GM12874 (cell line): ENCODE data around the gene MYO3B.

ENCODE experiments used
- TF ChIP-seq, protein P1 (sequence below): IDR thresholded peaks from 2 replicates; pipeline ENCODE4 v1.5.1; 2011; ENCODE audit warnings: low read depth, mild to moderate bottlenecking, control low read depth, low read length, moderate library complexity; ENCODE audit not compliant: insufficient read depth

The MYO3B gene

DNA sequence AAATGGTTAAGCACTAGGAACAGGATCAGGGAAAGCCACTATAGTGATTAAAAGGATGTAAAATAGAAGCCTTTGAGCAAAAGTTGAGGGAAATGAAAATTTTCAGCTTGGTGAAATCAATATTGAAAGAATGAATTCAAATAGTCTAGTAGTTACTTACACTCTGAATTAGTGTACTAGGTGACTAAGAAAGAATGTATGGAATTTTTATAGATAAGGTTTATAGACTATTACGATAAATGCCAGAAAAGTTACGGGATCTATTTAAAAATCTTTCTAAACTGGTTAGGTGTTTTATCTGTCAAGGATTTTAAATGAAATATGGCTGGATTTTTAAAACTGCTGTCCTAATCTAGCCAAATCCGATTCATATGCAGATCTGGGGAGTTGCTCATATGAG lies 208.6 kb downstream of the MYO3B start:
- TF ChIP-seq, protein P1, sequence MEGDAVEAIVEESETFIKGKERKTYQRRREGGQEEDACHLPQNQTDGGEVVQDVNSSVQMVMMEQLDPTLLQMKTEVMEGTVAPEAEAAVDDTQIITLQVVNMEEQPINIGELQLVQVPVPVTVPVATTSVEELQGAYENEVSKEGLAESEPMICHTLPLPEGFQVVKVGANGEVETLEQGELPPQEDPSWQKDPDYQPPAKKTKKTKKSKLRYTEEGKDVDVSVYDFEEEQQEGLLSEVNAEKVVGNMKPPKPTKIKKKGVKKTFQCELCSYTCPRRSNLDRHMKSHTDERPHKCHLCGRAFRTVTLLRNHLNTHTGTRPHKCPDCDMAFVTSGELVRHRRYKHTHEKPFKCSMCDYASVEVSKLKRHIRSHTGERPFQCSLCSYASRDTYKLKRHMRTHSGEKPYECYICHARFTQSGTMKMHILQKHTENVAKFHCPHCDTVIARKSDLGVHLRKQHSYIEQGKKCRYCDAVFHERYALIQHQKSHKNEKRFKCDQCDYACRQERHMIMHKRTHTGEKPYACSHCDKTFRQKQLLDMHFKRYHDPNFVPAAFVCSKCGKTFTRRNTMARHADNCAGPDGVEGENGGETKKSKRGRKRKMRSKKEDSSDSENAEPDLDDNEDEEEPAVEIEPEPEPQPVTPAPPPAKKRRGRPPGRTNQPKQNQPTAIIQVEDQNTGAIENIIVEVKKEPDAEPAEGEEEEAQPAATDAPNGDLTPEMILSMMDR = no peak

DNA sequence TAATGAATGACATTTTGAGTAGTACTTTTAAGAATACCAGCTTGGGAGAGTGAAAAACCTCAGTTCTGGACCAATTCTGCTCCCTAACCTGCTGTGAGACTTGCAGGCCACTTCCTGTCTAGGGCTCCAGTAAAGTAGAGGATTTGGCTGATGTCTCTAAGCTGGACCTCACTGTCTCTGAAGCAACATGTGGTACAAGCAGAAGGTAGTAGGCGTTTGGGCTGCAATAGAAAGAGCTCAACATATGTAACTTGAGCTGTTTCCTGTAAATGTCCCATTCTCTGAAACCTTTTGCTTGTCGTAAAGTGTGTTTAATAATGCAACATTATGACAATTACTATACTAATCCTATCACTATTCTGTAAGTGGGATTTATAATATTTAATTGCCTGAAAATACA lies 213.1 kb downstream of the MYO3B start:
- TF ChIP-seq, protein P1 = no peak

- TF ChIP-seq, protein P1 = no peak
Observed at GRCh38 chr2:170391697-170392096, 213.8 kb downstream of the MYO3B start.

GRCh38 chr2:170393861-170394498 lies 216.0 kb downstream of the MYO3B start:
- TF ChIP-seq, protein P1 = no peak

DNA sequence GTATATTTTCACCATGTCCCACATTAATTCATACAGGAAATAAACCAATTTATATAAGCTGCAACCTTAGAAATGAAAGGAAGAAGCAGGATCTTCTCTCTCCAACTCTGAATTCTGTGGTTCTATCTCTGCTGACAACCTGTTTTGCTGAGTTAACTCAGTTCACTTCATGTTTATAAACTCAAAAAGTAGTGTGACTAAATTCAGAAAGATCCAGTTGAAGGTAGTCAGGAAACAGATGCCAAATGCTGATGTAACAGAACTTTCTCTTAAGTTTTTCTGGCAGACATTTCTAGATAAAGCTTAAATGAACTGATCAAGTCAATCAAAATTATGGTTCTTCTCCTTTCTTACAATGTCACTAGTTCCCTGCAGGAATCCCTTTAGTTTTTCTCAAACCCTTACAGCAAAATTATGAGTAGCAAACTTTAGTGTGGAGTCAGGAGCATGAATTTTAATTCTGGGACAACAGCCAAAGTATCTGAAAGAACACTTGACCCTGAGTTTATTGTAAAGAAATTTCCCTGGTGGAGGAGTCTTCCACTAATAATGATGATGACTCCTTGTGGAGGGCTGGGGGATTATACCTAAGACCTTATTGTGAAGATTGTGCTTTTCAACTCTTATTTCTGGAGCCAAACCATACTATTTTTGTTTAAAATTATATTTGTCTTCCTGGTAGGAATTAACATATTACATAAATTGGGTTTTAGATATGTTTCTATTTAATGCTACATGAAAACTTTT lies 216.9 kb downstream of the MYO3B start:
- TF ChIP-seq, protein P1 = no peak

DNA sequence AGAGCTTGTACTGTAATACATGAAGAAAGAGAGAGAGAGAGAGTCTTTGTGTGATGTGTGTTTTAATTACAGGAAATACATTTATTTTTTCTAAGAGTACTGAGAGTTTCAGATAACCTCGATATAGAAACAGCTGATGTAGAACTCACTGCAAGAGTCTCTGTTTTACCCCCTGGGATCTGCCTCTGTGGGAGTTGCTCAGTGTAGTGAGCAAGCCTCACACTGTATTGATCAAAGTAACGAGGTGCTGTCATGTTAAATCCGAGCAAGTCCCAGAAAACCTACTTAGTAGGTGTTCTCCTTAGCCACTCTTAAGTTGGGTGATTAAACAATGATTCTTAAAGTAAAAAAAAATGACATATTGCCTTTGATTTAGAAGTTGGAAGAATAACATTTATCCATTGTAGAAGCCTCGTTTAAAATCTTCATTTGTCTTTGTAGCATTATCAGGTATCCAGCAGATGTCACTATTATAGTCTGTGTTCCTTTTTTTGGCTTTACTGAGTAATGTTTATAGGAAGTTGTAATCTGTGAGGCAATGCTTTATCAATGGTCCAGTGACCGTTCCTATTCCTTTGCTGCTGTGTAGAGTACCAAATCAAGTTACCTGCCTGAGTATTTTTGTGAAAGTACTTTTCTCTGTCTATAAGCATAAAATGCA lies 219.0 kb downstream of the MYO3B start:
- TF ChIP-seq, protein P1 = peak; percentile 21; the same call in 1 of the 2 replicates

GRCh38 chr2:170401187-170401586 lies 223.2 kb downstream of the MYO3B start:
- TF ChIP-seq, protein P1 = no peak
